LoVo (cell line): ENCODE results near the gene MBOAT7.

Experiments
- DNase-seq: peaks from one replicate; pipeline ENCODE4 v3.0.0-alpha.2; 2016; ENCODE audit warnings: low spot score

Gene MBOAT7

DNA sequence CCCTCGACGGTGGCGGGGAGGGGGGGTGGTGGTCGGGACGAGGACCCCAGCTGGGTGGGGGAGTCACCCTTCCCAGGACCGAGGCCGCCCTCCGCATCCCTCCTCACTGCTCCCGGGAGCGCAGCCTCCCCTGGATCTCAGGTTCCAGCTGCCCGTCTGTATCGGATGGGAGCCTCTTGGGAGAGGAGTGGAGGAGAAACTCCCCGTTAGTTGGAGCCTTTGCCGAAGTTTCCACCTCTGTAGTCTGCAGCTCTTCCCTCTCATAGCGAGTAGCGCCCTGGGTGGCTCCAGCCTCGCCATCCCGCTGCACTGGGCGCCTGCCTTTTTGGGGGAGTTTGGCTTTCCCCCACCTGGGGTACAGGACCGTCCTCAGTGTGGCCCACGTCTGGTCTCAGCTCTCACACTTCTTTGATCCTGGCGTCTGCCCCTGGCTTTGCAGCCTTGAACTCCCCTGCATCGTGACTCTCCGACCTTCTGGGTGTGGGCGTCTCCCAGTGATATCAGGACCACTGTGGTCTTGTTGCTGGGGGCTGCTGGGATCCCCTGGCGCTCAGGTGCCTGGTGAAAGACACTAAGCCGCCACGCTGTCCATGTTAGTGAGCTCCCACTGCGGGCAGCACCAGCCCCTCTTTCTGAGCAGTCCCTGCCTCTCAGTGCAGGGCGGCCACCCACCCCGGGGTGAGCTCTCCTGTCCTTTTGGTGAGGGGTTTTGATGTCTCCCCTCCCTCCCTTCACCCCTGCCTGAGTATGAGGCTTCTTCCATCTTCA lies 50.7 kb downstream of the MBOAT7 start:
- no peak for DNase-seq

DNA sequence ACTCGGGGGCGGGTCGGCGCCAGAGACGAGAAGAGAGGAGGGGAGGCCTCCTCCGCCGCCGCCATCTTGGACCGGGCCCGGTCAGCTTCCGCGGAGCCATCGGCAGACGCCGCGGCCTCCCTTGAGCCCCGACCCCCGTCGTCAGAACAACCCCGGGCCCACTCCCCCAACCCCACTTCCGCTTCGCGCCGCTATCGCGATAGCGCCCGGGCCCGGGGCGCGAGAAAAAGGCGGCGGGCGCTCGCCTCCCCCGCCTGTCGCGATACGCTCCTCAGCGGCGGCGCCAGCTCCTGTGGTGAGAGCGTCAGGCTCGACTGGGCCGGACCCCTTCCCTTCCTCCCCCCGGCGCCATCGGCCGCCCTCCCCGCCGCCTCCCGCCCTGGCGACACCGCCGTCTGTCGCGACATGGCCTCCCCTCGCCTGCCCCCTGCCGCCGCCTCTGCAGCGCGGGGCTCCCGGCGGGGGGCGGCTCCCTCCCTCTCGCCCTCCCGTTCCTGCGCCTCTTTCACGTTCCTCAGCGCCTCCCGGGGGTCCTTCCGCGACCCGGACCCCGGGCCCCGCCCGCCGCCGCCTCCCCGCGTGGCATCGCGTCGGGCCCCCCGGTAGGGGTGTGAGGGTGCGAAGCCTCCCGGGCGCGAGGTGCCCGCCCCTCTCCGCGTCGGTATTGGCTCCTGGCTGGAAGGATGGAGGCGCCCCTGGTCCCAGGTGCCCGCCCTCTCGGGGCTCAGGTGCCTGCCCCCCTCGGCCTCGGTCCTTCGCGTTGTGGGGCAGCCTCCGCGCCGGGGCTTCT lies 51.5 kb downstream of the MBOAT7 start, which contains the start of gene CNOT3:
CNOT3 (plus strand) TSS at position 64 of the 790 bp plus-strand sequence. CDS start 5,217 bp downstream, outside the sequence.
- DNase-seq: no peak

DNA sequence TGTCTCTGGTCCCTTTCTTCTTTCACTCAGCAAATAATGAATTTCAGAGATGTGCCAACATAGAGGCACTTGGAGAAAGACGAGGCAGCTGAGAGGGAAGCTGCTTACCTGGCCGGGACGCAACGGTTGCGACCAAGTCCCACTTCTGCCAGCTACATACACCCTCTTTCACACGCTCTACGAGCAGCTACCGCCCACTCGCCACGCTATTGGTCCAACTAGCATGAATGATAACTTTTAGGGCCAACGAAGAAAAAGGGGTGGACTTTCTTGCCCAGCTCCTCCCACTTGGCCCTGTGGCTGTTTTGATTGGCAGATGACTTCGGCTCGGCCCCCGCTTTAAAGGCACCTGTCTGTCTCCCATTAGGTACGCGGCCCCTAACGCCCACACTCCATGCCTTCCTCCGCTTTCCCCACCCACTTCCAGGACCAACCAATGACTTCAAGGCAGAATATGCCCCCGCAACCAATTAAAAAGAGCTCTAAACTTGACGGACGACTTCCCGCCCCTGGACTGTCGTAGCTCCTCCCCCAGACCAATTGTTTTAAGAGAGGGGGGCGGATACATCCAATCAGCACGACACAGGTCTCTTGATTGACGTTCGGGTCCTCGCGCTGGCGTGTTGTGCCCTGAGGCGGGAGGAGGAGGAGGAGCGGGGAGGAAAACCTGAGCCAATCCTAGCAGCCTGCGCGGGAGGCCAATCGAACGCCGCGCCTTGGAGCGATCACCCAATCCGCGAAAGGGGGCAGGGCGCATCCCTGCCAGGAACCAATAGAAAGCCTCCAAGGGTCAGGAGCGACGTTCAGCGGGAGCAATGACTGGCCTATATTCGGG lies 52.3 kb downstream of the MBOAT7 start:
- DNase-seq: peak; percentile 100

DNA sequence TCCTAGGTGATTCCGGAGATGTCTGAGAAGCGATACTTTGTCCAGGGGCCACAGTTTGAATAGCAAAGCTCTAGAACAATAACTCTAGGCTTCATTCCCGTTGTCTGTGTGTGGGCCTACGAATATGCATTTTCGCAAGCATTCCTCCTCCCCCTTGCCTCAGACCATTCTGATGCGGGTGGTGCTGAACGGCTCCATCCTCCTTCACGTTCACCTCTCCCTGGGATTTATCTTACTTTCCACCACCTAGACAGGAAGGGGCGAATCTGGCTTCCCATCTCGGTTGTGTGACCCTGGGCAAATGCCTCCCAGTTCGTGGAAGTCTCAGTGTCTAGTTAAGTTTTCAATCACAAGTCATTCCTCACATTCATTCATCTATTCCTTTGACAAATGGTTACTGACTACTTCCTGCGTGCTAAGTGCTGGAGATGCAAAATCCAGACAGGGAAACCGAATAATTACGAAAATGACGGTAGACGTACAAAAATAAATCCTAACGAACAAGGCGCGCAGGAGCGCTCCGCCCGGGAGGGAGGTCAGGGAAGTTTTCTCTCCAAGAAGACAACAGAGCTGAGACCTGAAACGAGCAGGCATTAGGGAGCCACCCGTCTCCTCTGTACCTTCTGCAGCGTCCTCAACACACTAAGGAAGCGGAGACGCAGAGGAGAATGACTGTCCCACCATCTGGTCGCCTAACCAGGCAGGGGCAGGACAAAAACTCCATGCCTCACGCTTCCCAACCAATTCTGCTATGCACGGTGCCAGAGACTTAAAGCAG lies 53.1 kb downstream of the MBOAT7 start:
- DNase-seq: no peak

DNA sequence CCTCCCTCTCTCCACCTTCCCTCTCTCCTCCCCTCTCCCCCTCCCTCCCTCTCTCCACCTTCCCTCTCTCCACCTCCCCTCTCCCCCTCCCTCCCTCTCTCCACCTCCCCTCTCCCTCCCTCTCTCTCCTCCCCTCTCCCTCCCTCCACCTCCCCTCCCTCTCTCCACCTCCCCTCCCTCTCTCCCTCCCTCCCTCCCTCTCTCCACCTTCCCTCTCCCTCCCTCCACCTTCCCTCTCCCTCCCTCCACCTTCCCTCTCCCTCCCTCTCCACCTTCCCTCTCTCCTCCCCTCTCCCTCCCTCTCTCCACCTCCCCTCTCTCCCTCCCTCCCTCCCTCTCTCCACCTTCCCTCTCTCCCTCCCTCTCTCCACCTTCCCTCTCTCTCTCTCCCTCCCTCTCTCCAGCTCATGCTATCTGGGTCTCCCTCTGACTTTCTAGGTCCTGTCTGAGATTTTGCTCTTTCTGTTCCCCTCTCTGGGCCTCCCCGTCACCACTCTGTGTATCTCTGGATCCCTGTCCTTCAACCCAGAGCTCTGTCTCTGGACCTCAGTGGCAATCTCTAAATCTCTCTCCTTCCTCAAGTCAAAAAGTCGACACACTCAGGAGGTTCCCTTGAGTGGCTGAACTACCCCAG lies 55.3 kb downstream of the MBOAT7 start:
- no peak for DNase-seq

DNA sequence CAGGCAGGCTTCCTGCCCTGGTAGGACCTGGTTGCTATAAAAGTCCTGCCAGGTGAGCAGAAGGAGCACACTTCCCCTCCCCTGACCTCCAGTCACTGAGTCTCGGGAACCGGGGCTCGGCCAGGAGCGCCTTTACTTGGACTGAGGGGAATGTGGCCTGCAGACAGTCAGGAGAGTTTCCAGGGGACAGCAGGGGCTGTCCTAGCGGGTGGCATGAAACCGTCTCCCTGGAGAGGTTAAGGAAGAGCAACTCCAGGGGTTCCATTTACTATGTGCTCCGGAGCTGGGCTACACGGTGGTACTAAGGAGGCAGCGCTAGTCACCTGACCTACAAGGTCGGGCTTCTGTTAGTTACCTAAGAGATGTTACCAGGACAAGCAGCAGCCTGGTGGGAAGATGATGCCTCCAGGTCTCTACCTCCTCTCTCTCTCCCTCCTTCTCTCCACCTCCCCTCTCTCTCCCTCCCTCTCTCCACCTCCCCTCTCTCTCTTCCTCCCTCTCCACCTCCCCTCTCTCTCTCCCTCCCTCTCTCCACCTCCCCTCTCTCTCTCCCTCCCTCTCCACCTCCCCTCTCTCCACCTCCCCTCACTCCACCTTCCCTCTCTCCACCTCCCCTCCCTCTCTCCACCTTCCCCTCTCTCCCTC lies 55.9 kb downstream of the MBOAT7 start:
- DNase-seq: no peak

DNA sequence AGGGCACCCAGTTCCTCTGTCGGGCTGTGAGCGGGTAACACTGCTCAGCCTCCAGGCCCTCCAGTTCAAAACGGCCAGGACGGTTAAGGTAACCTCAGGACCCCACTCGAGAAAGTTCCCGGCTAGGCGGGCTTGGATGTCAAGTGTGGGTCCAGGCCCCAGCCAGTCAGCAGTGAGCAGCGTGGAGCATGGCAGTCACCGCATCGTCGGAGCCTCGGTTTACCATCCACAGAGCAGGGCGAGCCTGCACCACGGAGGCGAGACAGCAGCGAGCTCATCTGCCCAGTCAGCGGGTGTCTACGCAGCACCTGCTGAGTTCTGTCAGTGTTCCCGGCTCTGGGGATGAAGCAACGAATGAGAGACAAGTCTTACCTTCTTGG lies 59.8 kb downstream of the MBOAT7 start:
- no peak for DNase-seq

DNA sequence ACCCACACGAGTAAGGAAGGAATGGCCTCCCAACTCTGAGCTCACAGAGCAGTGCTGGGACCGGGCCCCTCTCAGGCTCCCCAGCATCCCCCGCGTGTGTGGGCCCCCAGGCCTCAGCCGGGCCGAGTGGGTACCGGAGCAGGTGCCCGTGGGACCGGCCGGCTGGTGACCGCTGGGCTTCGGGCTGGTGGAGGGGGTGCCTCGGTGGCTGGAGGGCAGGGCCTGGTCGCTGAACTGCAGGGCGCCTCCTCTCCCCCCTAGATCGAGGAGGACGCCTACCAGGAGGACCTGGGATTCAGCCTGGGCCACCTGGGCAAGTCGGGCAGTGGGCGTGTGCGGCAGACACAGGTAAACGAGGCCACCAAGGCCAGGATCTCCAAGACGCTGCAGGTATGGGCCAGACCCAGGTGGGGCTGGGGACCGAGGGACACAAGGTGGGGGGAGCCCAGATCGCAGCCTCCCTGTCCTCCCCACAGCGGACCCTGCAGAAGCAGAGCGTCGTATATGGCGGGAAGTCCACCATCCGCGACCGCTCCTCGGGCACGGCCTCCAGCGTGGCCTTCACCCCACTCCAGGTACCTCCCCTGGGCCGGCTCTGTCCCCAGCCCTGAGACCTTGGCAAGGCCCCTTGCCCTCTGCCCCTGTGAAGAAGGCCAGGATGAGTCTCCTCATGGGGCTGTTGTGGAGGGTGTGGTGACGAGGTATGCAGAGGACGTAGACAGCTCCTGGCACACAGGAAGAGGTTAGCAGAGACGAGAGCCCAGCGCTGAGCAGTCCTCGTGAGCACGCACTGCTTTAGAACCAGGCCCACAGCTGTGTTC lies 60.4 kb downstream of the MBOAT7 start:
- no peak for DNase-seq

DNA sequence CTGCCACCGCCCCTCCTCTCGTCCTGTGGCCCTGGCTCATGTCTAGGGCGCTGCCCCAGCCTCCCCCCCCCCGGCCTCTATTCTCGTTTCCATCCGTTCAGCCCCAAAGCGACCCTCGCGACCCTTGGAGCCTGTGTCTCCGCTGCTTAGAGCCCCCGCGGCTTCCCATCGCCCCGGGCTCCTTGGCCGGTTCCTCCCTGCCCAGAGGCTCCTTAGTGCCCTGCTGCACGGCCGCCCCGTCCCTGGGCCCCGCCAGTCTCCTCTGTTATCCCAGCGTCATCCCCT lies 61.0 kb downstream of the MBOAT7 start:
- DNase-seq: no peak

DNA sequence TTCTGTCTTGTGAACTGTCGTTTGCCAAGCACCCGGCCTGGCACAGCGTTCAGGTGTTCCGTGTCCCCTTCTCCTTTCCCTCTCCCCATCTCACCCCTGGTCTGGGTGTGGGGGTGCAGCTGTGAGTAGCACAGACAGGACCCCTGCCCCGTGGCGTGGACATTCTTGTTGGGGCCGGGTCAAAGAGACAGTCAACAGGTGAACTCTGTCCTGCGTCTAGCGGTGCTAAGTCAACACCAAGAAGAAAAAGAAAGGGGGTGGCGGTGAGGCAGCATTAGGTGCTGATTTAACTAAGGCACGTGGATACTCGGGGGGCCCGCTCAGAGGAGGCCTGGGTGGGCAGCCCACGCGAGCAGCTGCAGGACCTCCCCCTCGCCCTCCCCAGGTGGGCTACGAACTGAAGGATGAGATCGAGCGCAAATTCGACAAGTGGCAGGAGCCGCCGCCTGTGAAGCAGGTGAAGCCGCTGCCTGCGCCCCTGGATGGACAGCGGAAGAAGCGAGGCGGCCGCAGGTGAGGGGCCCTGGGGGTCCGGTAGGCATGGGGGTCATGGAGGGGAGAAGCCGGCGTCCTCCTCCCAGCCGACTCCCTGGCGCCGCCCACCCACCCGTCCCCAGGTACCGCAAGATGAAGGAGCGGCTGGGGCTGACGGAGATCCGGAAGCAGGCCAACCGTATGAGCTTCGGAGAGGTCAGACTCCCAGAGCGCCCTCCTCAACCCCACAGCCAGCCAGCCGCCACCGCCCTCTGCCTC lies 61.5 kb downstream of the MBOAT7 start:
- no peak for DNase-seq

DNA sequence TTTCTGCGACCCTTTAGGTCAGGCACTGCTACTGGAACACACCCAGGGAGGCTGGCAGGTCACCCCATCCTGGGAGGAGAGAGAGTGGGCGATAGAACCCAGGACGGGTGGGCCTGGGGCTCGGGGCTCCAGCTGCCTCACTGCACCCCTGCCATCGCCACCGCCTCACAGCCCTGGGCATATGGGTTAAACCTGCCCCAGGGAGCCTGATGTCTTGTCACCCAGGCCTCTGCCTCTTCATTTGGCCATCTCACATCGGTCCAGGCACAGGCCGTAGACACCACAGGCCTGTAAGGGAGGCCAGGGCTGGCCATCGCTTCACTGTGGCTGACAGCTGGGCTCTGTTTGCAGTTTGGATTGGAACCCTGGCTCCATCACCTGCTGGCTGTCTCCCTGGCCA lies 63.7 kb downstream of the MBOAT7 start:
- DNase-seq: no peak

DNA sequence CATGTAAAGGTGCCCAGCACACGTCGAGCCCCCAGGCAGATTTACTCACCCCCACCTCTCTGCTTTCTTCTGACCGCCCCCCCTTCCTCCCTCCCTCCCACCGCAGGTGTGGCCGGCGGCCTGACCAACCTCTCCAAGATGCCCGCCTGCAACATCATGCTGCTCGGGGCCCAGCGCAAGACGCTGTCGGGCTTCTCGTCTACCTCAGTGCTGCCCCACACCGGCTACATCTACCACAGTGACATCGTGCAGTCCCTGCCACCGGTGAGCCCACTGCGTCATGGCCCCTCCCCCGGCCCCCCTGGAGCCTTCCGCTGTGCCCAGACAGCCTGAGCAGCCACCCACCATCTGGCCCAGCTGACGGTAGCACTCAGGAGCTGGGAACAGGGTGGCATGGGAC lies 65.0 kb downstream of the MBOAT7 start:
- no peak for DNase-seq

DNA sequence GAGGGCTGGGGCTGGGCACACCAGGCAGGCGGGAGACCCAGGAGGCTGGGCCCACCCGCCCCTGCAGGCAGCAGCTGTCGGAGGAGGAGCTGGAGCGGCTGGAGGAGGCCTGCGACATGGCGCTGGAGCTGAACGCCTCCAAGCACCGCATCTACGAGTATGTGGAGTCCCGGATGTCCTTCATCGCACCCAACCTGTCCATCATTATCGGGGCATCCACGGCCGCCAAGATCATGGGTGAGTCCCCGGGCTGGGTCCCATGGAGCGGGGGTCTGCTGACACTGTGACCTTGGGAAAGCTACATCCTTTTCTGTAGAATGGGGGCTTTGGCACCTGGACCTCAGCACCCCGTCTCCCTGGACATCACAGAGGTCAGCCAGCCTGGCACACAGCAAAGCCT lies 65.7 kb downstream of the MBOAT7 start:
- DNase-seq: no peak
